Fibroblast of peridontal ligament (primary cell): ENCODE measurements around the gene CCNF.

Experiments
- DNase-seq: peaks from one replicate; pipeline ENCODE4 v3.0.0-alpha.2; 2010; ENCODE audit errors: extremely low read depth

CCNF gene

DNA sequence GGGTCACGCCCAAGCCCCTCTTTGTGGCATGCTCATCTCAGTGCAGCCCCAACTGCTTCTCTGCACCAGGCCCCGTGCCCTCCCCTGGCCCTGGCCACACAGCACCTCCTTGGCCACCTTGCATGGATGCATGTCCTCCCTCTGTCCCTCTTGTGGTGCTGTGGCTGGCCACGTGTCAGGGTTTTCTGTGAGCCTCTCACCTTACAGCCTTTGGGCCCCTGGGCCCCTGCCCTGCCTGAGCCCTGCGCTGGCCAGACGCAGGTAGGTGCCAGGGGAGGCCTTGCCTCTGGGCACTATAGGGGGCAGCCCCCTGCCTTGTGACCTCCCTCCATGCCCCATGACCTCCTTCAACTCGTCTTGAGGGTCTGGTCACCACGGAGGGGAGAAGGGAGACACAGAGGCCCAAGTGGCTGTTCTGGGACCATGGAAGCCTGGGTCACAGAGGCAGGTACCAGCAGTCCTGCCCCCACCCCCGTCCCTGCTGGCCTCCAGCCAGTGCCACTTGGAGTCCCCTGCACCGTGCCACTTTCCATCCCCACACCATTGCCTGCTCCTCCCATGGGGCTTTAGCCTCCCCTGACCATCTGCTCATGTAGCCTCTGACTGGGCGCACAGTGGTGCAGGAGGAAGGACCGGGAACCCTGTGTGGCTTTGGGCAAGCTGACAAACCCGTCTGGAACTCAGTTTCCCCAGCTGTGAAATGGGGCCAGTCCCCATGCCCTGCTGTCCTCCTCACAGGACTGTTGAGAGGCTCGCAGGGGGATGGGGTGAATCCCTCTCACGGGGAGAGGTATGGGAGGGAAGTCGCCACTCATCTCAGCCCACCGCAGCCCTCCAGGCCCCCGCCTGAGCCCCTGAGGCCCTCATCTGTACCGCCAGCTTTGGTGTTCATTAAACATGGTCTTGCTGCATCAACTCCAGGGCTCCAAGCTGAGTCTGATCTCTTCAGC, 73.0 kb downstream of the CCNF start:
- DNase-seq: no peak

DNA sequence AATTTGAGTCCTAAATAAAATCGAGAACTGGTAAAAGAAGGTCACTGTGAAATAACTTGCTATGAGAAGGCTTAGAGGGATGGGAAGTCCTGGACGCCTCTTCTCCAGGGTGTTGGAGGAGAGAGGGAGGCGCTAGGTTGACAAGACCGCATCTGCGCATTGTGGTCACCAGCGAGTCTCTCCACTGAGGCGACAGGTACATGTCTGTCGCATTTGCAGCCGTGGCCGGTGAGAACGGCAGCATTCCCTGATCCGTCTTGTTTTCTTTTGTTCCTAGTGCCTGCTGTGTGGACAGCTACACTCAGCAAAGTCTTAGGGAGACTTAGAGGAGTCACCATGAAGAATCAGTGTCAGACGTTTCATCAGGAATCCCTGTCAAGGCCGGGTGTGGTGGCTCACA, 76.4 kb downstream of the CCNF start:
- DNase-seq: no peak

DNA sequence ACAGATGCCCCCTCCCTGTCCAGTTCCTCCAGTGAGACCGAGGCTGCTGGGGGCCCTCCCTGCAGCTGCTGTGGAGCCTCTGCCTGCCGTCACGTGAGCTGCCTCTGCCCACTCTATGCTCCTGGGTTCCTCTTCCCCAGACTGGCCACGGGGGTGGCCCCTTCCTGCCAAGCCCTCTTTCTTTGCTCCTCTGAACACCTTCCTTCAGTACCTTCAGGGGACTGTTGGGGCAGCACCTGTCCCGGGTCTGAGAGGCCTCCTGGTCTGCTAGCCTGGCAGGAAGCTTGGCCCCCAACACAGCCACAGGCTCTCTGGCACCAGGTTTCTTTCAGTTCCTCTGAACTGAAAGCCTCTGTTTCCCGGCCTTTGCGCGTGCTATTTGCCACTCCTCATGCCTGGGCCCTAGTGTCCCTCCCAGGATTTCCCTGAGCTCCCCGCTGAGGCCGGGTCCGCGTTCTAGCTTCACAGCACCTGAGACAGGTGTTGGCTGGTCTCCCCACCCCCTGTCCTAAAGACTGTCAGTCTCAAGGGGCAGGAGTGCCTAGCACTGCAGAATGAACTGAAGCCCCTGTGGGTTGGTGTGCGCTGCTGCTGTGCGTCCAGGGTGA, 77.9 kb downstream of the CCNF start:
- DNase-seq: no peak

DNA sequence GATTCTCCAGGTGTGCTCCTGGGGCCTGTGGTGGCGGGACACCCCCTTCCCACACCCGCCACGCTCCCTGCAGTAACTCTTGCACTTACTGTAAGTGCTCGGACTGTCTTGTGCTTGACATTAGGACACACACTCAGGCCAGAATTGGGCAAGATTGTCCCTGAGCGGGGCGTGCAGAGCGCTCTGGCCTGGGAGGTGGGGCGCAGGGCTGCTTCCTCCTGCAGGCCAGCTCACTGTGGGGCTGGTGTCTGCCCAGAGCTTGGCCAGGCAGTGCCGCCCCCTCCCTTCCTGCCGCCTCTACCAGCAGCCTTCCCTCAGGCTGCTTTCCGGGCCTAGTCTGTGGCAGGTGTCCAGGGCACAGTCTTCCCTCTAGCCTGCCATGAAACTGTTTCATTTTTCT, 78.4 kb downstream of the CCNF start:
- no peak for DNase-seq
